K562 (cell line): ENCODE measurements around the gene EXOC3L2. TPM values are rescaled to one million over a fixed set of nuclear protein-coding genes. Genes with fewer than 3 reads are reported as not detected.

ENCODE experiments used
- ARID1B ChIP-seq: fragments of 450-650 bp; IDR thresholded peaks from 2 replicates; pipeline ENCODE4 v1.6.1; 2016; ENCODE audit warnings: antibody characterized with exemption, mild to moderate bottlenecking, inconsistent platforms
- BRCA1 ChIP-seq, 2 experiments: fragments of 450-650 bp in 1 of 2; sonication (generic) in 1 of 2; formaldehyde crosslinking in 1 of 2; IDR thresholded peaks; 2 replicates each; pipeline versions ENCODE4 v1.5.0 to v1.6.1; 2017 to 2020; ENCODE audit warnings: mild to moderate bottlenecking in 1 of 2, missing genetic modification reagents in 1 of 2
- CBFB ChIP-seq: sonication (generic); formaldehyde crosslinking; IDR thresholded peaks from 2 replicates; pipeline ENCODE4 v1.4.0; 2020; ENCODE audit warnings: mild to moderate bottlenecking, missing genetic modification reagents
- GATA2 ChIP-seq: sonication (generic); formaldehyde crosslinking; IDR thresholded peaks from 2 replicates; pipeline ENCODE4 v1.4.0; 2020; ENCODE audit warnings: mild to moderate bottlenecking, missing genetic modification reagents
- HDAC8 ChIP-seq: fragments of 450-650 bp; IDR thresholded peaks from 2 replicates; pipeline ENCODE4 v1.6.1; 2016; ENCODE audit warnings: mild to moderate bottlenecking, missing genetic modification characterization, moderate library complexity, missing compliant biosample characterization
- HSF4 ChIP-seq: fragments of 250-450 bp; sonication (Bioruptor Pico); IDR thresholded peaks from 2 replicates; pipeline ENCODE4 v2.1.2; 2022; ENCODE audit warnings: mild to moderate bottlenecking, moderate library complexity, borderline replicate concordance
- KDM1A ChIP-seq, 2 experiments: fragments of 450-650 bp; IDR thresholded peaks; 2 replicates each; pipeline ENCODE4 v1.6.1; 2016; ENCODE audit warnings: mild to moderate bottlenecking in 2 of 2
- KLF1 ChIP-seq: fragments of 450-650 bp; IDR thresholded peaks from 2 replicates; pipeline ENCODE4 v1.6.1; 2016; ENCODE audit warnings: missing genetic modification characterization, missing compliant biosample characterization
- NCOA1 ChIP-seq: fragments of 450-650 bp; IDR thresholded peaks from 2 replicates; pipeline ENCODE4 v1.6.1; 2016; ENCODE audit warnings: low read depth
- NR1H2 ChIP-seq: sonication (generic); formaldehyde crosslinking; IDR thresholded peaks from 2 replicates; pipeline ENCODE4 v1.4.0; 2020; ENCODE audit warnings: mild to moderate bottlenecking, missing genetic modification reagents
- NR3C1 ChIP-seq: sonication (generic); formaldehyde crosslinking; IDR thresholded peaks from 2 replicates; pipeline ENCODE4 v1.8.1; 2022; ENCODE audit warnings: missing genetic modification reagents
- PCBP1 ChIP-seq: fragments of 200-400 bp; formaldehyde crosslinking; IDR thresholded peaks from 2 replicates; pipeline ENCODE4 v1.6.1; 2018; ENCODE audit warnings: mild to moderate bottlenecking, low read depth, low read length; ENCODE audit not compliant: poor library complexity, severe bottlenecking
- PHB ChIP-seq: fragments of 250-450 bp; sonication (Bioruptor Pico); IDR thresholded peaks from 2 replicates; pipeline ENCODE4 v1.5.0; 2021
- PHB2 ChIP-seq: fragments of 450-650 bp; IDR thresholded peaks from 2 replicates; pipeline ENCODE4 v1.6.1; 2017; ENCODE audit warnings: low read depth
- RBM25 ChIP-seq: fragments of 200-400 bp; formaldehyde crosslinking; IDR thresholded peaks from 2 replicates; pipeline ENCODE4 v1.6.1; 2018; ENCODE audit warnings: low read length, low read depth, moderate library complexity; ENCODE audit not compliant: severe bottlenecking
- SAFB ChIP-seq: fragments of 200-400 bp; formaldehyde crosslinking; IDR thresholded peaks from 2 replicates; pipeline ENCODE4 v1.6.1; 2017; ENCODE audit warnings: low read depth, low read length, borderline replicate concordance
- SMAD1 ChIP-seq: fragments of 150-350 bp; IDR thresholded peaks from 2 replicates; pipeline ENCODE4 v1.6.1; 2014; ENCODE audit warnings: low read length, low read depth; ENCODE audit not compliant: partially characterized antibody
- ZKSCAN1 ChIP-seq: fragments of 150-350 bp; IDR thresholded peaks from 2 replicates; pipeline ENCODE4 v1.6.1; 2016; ENCODE audit warnings: low read depth, low read length
- ZNF347 ChIP-seq: fragments of 450-650 bp; formaldehyde crosslinking; IDR thresholded peaks from 2 replicates; pipeline ENCODE4 v1.4.0; 2020; ENCODE audit warnings: low read depth, mild to moderate bottlenecking, moderate library complexity
- ZNF696 ChIP-seq: fragments of 250-450 bp; sonication (Bioruptor Pico); conservative IDR thresholded peaks from 2 replicates; pipeline ENCODE4 v1.4.0; 2020; ENCODE audit warnings: mild to moderate bottlenecking, moderate library complexity
- ZZZ3 ChIP-seq: fragments of 450-650 bp; IDR thresholded peaks from 2 replicates; pipeline ENCODE4 v1.6.1; 2016; ENCODE audit warnings: antibody characterized with exemption, mild to moderate bottlenecking, moderate library complexity
- polyA plus RNA-seq, 8 experiments: library from polyadenylated mRNA; depleted of rRNA in 4 of 8; stranded (reverse) in 5 of 8; unstranded in 3 of 8; fragments of >200 nt; fragmentation: Nextera tagmentation in 2 of 8; fragmentation: Illumina TruSeq in 1 of 8; extraction: Ambion mirVana in 2 of 8; extraction: Trizol in 1 of 8; gene quantifications; 2 replicates each; pipeline versions ENCODE4 v1.2.1 to v1.2.3, GENCODE V29; 2011 to 2014; ENCODE audit warnings: inconsistent platforms in 1 of 8, missing spikeins in 1 of 8
- total RNA-seq, 7 experiments: library from RNA; depleted of rRNA in 6 of 7; stranded (reverse); fragments of >200 nt in 6 of 7; fragmentation: Illumina TruSeq in 2 of 7; extraction: Trizol in 2 of 7; gene quantifications; 2 replicates each; pipeline versions ENCODE4 v1.2.1 to v1.2.3, GENCODE V29; 2011 to 2021; ENCODE audit warnings: low replicate concordance in 1 of 7
- TF ChIP-seq, protein P1 (sequence below): fragments of 450-650 bp; IDR thresholded peaks from 2 replicates; pipeline ENCODE4 v1.6.1; 2018; ENCODE audit warnings: mild to moderate bottlenecking, low read depth; ENCODE audit not compliant: partially characterized antibody
- TF ChIP-seq, protein P2 (sequence below): fragments of 250-450 bp; sonication (Bioruptor Pico); IDR thresholded peaks from 2 replicates; pipeline ENCODE4 v1.4.0; 2020

The EXOC3L2 gene
- total and polyA plus RNA-seq, 9 of the 15 experiments (the other 6 are each of a cell fraction or from before 2014, with no cell fraction given), result 0.31 to 19.0 (median 2.4) TPM

DNA sequence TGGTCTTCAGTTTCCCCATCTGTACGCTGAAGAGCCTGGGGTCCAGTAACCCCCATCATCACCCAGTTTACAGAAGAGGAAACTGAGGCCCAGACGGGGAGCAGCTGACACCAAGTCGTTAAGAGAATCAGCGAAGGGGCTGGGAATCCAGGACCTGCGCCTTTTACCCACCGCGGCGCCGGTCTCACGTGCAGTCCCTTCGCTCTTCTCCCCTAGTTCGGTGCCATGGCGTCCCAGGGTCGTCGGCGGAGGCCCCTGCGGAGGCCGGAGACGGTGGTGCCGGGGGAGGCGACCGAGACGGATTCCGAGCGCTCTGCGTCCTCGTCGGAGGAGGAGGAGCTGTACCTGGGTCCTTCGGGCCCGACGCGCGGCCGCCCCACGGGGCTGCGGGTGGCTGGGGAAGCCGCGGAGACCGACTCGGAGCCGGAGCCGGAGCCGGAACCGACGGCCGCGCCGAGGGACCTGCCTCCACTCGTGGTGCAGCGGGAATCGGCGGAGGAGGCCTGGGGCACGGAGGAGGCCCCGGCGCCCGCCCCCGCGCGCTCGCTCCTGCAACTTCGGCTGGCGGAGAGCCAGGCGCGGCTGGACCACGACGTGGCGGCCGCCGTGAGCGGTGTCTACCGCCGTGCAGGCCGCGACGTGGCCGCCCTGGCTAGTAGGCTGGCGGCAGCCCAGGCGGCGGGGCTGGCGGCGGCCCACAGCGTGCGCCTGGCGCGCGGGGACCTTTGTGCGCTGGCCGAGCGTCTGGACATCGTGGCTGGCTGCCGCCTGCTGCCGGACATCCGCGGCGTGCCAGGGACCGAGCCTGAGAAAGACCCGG, 65.9 kb downstream of the EXOC3L2 start (continued):
- peak; percentile 53 for TF ChIP-seq RBM25
- no peak for TF ChIP-seq HSF4 (CRISPR knock-in tag)
- TF ChIP-seq ZNF347 (CRISPR knock-in tag), result no peak
- TF ChIP-seq, protein P1, sequence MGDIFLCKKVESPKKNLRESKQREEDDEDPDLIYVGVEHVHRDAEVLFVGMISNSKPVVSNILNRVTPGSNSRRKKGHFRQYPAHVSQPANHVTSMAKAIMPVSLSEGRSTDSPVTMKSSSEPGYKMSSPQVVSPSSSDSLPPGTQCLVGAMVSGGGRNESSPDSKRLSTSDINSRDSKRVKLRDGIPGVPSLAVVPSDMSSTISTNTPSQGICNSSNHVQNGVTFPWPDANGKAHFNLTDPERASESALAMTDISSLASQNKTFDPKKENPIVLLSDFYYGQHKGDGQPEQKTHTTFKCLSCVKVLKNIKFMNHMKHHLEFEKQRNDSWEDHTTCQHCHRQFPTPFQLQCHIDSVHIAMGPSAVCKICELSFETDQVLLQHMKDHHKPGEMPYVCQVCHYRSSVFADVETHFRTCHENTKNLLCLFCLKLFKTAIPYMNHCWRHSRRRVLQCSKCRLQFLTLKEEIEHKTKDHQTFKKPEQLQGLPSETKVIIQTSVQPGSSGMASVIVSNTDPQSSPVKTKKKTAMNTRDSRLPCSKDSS, result no peak
- no peak for TF ChIP-seq GATA2
- no peak for TF ChIP-seq ZKSCAN1
- TF ChIP-seq, protein P2, sequence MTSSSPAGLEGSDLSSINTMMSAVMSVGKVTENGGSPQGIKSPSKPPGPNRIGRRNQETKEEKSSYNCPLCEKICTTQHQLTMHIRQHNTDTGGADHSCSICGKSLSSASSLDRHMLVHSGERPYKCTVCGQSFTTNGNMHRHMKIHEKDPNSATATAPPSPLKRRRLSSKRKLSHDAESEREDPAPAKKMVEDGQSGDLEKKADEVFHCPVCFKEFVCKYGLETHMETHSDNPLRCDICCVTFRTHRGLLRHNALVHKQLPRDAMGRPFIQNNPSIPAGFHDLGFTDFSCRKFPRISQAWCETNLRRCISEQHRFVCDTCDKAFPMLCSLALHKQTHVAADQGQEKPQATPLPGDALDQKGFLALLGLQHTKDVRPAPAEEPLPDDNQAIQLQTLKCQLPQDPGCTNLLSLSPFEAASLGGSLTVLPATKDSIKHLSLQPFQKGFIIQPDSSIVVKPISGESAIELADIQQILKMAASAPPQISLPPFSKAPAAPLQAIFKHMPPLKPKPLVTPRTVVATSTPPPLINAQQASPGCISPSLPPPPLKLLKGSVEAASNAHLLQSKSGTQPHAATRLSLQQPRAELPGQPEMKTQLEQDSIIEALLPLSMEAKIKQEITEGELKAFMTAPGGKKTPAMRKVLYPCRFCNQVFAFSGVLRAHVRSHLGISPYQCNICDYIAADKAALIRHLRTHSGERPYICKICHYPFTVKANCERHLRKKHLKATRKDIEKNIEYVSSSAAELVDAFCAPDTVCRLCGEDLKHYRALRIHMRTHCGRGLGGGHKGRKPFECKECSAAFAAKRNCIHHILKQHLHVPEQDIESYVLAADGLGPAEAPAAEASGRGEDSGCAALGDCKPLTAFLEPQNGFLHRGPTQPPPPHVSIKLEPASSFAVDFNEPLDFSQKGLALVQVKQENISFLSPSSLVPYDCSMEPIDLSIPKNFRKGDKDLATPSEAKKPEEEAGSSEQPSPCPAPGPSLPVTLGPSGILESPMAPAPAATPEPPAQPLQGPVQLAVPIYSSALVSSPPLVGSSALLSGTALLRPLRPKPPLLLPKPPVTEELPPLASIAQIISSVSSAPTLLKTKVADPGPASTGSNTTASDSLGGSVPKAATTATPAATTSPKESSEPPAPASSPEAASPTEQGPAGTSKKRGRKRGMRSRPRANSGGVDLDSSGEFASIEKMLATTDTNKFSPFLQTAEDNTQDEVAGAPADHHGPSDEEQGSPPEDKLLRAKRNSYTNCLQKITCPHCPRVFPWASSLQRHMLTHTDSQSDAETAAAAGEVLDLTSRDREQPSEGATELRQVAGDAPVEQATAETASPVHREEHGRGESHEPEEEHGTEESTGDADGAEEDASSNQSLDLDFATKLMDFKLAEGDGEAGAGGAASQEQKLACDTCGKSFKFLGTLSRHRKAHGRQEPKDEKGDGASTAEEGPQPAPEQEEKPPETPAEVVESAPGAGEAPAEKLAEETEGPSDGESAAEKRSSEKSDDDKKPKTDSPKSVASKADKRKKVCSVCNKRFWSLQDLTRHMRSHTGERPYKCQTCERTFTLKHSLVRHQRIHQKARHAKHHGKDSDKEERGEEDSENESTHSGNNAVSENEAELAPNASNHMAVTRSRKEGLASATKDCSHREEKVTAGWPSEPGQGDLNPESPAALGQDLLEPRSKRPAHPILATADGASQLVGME, result no peak
- TF ChIP-seq HDAC8 (tag), result no peak
- no peak for TF ChIP-seq KDM1A (IDR thresholded peaks at IDR 0.05)
- peak; percentile 73; the same call in 1 of the 2 replicates for TF ChIP-seq SAFB
- no peak for TF ChIP-seq NCOA1
- TF ChIP-seq ARID1B, result 0 out of 2 replicates have a peak, but pooled peaks have one; percentile 15
- no peak for TF ChIP-seq ZNF696 (CRISPR knock-in tag)
- TF ChIP-seq NR3C1 (CRISPR knock-in tag), result no peak
- TF ChIP-seq PHB (CRISPR knock-in tag), result no peak
- TF ChIP-seq PHB2, result no peak
- peak; percentile 12; the same call in 1 of the 2 replicates for TF ChIP-seq KLF1 (tag)
- TF ChIP-seq SMAD1, result peak; percentile 61
- no peak for TF ChIP-seq ZZZ3
- no peak for TF ChIP-seq NR1H2 (CRISPR knock-in tag)
- no peak for TF ChIP-seq BRCA1 (IDR thresholded peaks at IDR 0.05)
- TF ChIP-seq BRCA1 (CRISPR knock-in tag; IDR thresholded peaks at IDR 0.05), result no peak
- no peak for TF ChIP-seq CBFB
- TF ChIP-seq PCBP1, result peak; percentile 46
